HG03575 (cell line): ENCODE measurements around the gene ADRA2B.
"Not testable (repeated sequence)": the region's sequence is repeated elsewhere in the genome, so short reads cannot be mapped to it uniquely, and the experiment has no call there.

Experiments used
- ATAC-seq: cut with Tn5 transposase; IDR thresholded peaks from one replicate; pipeline ENCODE4 v1.9.1; 2021; ENCODE audit not compliant: unreplicated experiment, insufficient number of reproducible peaks, low FRiP score; ENCODE audit errors: extremely low read depth

ADRA2B gene

DNA sequence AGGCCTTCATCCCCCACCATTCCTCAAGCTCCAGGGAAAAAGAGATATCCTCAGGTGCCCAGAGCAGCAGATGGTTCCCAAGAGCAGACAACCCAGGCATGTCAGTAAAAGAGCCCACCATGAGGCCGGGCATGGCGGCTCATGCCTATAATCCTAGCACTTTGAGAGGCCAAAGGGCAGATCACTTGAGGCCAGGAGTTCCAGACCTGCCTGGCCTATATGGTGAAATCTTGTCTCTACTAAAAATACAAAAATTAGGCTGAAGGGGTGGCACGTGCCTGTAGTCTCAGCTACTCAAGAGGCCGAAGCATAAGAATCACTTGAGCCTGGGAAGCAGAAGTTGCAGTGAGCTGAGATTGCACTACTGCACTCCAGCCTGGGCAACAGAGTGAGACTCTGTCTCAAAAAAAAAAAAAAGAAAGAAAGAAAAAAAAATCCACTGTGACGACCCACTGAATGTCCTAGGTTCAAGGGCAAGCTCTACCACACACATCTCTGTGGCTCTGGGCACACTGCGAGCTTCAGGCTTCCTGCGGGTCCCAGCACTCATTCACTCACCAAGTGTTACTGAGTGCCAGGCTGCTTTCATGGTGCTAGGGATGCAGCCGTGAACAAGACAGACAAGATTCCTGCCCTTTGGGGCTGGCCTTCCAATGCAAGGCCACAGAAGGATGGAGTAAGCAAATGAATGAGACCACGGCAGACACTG lies 35.4 kb upstream of the ADRA2B start:
- no peak for ATAC-seq

DNA sequence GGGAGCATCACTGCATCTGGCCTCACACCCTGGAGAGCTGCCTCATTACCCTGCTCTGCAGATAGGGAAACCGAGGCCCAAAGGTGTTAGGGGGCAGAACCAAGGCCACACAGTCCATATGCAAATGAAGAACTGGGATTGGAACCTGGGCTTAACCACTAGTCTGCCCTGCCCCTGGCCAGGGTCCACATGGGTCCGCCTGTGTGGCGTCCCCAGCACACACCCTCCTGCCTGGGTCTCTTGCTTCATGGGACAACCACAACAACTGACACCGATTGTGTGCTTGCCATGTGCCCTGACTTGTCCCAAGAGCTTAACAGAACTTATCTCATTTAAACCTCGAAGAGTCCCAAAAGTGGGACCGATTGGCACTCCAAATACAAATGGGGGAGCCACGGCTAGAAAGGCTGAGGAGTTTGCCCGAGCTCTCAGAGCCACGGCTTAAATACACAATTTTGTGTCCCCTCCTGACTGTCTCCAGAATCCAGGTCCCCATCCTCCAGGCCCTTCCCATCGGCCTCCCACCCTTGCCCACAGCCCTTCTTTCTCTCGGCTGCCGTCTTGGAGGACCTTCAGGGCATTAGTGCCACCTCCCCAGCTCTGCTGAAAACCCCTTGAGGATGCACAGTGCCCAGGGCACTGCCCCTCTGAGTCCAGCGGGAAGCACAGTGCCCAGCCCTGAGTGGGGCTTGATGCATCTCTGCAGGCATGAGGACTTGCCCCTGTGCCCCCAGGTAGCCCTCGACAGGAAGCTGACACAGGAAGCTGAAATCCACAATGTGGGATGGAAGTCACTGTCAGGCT lies 34.6 kb upstream of the ADRA2B start:
- no peak for ATAC-seq

DNA sequence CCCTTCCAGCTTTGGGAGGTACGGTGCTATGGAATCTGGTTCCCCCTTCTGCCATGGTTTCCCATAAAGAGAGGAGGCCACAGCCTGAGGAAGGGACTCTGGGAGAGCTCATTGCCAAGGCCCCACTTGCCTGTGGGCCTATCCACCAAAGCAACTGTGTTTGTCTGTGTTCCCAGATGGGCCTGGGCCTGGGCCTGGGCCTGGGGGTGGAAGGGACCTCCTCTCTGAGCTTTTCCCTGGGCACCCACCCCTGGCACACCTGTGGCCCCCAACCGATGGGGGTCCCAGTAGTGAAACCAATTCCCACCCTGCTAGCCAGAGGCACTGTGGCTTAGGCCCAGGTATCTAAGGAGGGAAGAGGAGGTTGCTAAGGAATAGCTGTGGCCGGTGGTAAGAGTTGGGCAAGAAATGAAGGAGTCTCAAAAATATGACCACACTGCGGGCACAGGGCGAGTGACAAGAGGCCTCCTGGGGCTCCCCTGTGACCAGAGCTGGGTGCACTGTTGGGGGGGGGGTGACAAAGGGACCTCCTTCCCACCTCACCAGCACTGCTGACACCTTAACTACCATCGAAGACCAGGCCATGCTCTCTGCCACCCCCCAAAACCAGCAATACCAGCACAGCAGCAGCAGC lies 33.8 kb upstream of the ADRA2B start:
- ATAC-seq: no peak

GRCh38 chr2:96148410-96149217 lies 32.2 kb upstream of the ADRA2B start:
- no peak for ATAC-seq

DNA sequence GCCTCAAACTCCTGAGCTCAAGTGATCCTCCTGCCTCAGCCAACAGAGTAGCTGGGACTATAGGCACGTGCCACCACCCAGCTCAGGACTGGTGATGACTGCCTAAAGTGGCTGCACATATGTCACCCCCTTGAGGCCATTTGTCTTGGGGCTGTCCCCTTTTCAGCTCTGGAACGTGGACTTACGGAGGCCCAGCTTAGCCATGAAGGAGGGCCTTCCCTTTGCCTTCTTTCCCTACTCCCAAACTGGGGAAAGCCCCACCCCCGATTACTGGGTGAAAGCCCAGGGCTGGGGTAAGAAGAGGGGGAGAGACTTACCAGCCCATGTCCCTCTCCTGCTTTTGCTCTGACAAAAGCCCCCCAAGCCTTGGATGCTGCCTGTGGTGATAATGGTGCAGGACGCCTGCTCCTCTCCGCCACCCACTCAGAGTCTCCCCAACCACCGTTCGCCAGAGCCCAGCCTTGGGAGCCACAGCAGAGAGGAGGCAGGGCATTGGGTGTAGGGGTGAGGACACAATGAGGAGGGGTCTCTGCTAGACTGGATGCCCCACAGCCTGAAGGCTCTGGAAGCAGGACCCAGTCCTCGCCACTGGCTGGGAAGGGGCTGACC lies 31.3 kb upstream of the ADRA2B start:
- no peak for ATAC-seq

GRCh38 chr2:96146881-96147592 lies 30.7 kb upstream of the ADRA2B start:
- no peak for ATAC-seq

GRCh38 chr2:96146153-96146880 lies 29.9 kb upstream of the ADRA2B start:
- no peak for ATAC-seq

DNA sequence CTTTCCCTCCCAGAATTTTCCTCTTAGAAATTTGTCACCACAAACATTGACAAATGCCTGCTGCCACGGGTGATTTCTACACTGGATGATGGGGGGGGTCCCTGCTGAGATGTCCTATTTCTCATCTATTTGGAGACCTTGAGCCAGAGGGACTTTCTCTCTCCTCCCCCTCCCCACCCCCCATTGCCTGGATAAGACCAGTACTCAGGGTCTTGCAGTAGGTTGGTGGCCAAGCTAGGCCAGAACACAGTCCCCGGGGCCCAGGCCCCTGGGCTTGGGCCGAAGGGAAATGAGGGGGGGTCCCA lies 29.4 kb upstream of the ADRA2B start:
- no peak for ATAC-seq

DNA sequence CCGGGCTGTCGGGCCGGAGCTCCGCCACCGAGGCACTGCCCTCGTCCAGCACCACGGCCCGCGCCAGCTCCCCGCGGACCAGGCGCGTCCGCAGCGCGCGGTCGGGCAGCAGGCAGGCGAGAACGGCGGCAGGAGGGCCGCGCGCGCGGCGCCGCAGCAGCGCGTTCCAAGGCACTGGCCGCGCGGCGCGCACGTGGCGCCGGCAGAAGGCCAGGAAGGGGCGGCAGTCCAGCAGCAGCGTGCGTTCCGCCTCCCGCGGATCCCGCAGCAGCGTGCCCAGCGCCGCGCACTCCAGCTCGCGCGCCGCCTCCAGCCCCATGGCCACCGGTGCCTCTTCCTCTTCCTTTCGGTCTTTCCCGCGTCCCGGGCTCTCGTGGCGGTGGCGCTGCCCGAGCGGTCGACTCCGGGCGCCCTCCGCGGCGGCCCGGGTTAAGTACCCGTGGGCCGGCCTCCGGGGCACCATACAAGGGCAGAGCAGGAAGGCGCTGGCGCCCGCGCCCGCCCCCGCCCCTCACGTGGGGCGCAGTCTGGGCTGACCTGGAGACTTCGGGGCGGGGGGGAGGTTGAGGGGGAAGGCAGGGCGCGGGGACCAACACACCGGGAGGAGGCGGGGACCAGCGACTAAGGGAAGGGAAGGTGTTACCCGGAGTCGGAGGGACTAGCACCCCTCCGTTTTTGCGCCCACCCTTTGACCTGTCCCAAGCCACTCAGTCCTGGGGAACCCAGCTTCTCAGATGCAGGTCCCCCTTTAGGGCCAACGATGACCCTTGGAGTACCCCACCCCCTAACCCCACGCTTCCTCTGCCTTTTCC lies 28.9 kb upstream of the ADRA2B start, which contains the start of gene DUSP2:
Gene DUSP2 (minus strand): TSS at position 405 of the 812 bp plus-strand sequence. CDS start 86 bp downstream, at position 319.
- no peak for ATAC-seq

DNA sequence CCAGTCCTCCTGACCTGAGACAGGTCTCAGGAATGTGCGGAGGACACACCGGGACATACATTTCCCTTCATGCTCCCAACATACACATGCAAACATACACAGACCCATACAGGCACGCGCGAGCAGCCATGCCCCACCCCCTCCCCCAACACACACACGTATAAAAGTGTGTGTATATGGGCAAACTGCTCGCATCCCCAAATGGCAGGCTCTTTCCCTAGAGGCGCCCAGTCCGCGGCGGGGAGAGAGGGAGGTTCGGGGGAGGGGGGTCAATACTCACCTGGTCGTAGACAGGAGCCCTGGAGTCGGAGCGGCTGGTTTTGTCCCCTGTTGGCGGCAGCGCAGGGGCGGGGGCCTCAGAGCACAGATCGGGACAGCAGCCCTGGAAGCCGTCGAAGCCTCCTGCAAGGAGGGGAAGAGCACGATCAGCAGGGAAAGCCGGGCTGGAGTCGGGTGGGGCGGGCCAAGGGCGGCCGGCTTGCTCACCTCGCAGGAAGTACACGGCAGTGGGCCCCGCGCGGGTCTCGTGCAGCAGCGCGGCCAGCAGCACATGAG lies 28.2 kb upstream of the ADRA2B start:
- ATAC-seq: no peak

- no peak for ATAC-seq
Measured at GRCh38 chr2:96143848-96144480, 27.6 kb upstream of the ADRA2B start.

DNA sequence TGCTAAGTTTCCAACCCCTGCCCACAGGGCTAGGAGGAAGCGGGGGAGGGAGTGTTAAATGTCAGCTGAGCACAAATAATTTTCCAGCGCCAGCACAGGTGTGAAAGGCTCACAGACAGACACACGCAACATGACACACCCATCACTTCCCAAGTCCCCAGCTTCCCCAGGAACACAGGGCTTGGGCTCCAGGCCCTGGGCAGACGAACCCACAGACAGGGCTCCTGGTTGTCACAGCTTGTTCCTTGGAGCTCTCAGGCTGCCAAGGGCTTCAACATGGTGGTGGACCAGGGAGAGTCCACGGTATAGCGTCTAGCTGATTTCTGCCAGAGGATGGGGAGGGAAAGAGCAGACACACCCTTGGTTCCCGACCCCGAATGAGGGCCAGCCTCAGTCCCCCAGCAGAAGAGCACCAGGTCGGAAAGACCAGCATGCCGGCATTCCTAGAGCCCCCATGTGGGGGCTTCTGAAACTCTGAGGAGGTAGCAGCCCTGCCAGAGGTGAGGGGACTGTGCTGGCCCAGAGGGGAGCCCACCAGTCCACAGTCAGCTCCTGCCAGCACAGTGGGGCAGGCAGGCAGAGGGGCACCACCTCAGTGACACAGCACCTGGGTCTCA lies 27.0 kb upstream of the ADRA2B start:
- ATAC-seq: no peak

DNA sequence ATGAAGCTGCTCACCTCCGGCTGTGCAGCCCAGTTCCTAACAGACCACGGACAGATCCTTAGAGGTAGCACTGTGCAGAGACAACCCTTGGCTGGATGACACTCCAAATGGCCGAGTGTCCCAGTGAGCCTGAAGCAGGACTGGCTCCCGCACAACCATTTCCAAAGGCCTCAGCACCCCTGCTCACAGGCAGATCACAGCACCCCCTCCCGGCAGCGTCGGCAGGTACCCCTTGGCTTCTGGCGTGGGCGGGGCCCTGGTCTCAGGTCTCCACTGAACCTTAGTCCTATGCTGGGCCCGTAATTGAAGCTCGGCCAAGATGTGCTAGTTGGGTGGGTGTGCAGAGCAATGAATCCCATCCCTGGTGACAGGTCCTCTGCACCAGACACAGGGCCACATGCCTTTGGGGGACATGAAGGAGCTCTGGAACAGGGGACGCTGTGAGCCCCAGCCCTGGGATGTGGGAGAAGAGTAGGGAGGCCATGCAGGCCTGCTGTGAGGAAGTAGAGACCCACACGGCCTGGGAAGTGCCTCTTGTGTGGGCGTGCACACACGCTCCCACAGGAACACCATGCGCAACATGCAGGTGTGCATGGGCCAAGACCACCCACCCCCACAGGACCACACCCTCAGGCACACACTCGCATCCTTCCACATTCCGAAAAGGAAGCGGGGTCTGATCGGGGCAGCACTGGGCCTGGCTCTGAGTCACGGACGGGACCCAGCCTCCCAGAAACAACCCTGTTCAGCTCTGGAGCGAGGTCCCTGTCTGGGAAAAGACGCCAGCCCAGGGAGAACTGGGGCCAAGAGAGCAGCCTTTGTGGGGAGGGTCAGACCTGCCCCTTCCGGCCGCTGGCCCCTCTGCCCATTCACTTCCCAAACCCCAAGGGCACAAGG lies 26.1 kb upstream of the ADRA2B start:
- ATAC-seq: no peak

- ATAC-seq: not testable (repeated sequence)
Measured at GRCh38 chr2:96141624-96141967, 25.2 kb upstream of the ADRA2B start.
